IMR-90 (cell line): ENCODE data around the gene GAPVD1. TPM values are rescaled to one million over a fixed set of nuclear protein-coding genes. Genes with fewer than 3 reads are reported as not detected.

Experiments used
- ATAC-seq: fragments of 200-7000 bp; cut with Tn5 transposase; 2 replicates; pipeline ENCODE4 v1.9.1; 2020; ENCODE audit warnings: low read depth, mild to moderate bottlenecking, moderate library complexity
- BruUV-seq: library from RNA; stranded (reverse); fragments of 400-500 nt; replicated peaks from 2 replicates; lab custom pipeline; 2021; lab: Mats Ljungman, UMichigan
- CTCF ChIA-PET: fragments of 300-600 bp; formaldehyde crosslinking; extraction: SDS; loops from one replicate; lab custom pipeline; 2021; ENCODE audit warnings: antibody characterized with exemption; lab: Yijun Ruan, JAX
- POLR2A ChIA-PET: fragments of 300-600 bp; sonication (Branson Sonifier 250); formaldehyde crosslinking; loops from one replicate; lab custom pipeline; 2022; ENCODE audit warnings: antibody characterized with exemption; ENCODE audit not compliant: unreplicated experiment; lab: Charles Lee
- DNase-seq: peaks from one replicate; pipeline ENCODE4 v3.0.0; 2013
- H2AFZ ChIP-seq: replicated peaks from 2 replicates; pipeline ENCODE3; 2013; ENCODE audit warnings: low read length, mild to moderate bottlenecking; ENCODE audit not compliant: poor library complexity
- H2AK5ac ChIP-seq: 2 replicates; pipeline ENCODE4 v1.6.1; 2013; ENCODE audit warnings: low read depth, low read length, inconsistent platforms
- H2AK9ac ChIP-seq: replicated peaks from 2 replicates; pipeline ENCODE3; 2013; ENCODE audit warnings: mild to moderate bottlenecking, low read depth, low read length, moderate library complexity; ENCODE audit not compliant: poor library complexity
- H2BK120ac ChIP-seq: 2 replicates; pipeline ENCODE4 v1.6.1; 2013; ENCODE audit warnings: low read depth, low read length, inconsistent platforms
- H2BK15ac ChIP-seq: 3 replicates; pipeline ENCODE4 v1.6.1; 2013; ENCODE audit warnings: low read depth, low read length, inconsistent platforms
- H2BK20ac ChIP-seq: 2 replicates; pipeline ENCODE4 v1.6.1; 2013; ENCODE audit warnings: low read depth, mild to moderate bottlenecking, inconsistent platforms, low read length, moderate library complexity
- H2BK5ac ChIP-seq: 2 replicates; pipeline ENCODE4 v1.6.1; 2013; ENCODE audit warnings: mild to moderate bottlenecking, low read depth, low read length, inconsistent platforms; ENCODE audit not compliant: poor library complexity, severe bottlenecking
- H3K14ac ChIP-seq: replicated peaks from 2 replicates; pipeline ENCODE4 v1.6.1; 2013; ENCODE audit warnings: low read depth, low read length, inconsistent platforms
- H3K18ac ChIP-seq: 2 replicates; pipeline ENCODE4 v1.6.1; 2013; ENCODE audit warnings: low read depth, low read length, control low read depth
- H3K23ac ChIP-seq: 2 replicates; pipeline ENCODE4 v1.6.1; 2013; ENCODE audit warnings: low read depth, low read length, inconsistent platforms
- H3K27ac ChIP-seq: 2 replicates; pipeline ENCODE4 v1.5.1; 2013; ENCODE audit warnings: mild to moderate bottlenecking, control low read depth, low read length; ENCODE audit not compliant: insufficient read depth
- H3K27me3 ChIP-seq: 2 replicates; pipeline ENCODE4 v1.6.1; 2013; ENCODE audit warnings: low read length; ENCODE audit not compliant: control insufficient read depth, insufficient read depth
- H3K36me3 ChIP-seq: 2 replicates; pipeline ENCODE4 v1.6.1; 2013; ENCODE audit warnings: low read length, mixed read lengths; ENCODE audit not compliant: control insufficient read depth, insufficient read depth
- H3K4ac ChIP-seq: 2 replicates; pipeline ENCODE4 v1.6.1; 2013; ENCODE audit warnings: low read depth, low read length, inconsistent platforms
- H3K4me1 ChIP-seq: 2 replicates; pipeline ENCODE4 v1.6.1; 2013; ENCODE audit warnings: low read length, mixed read lengths; ENCODE audit not compliant: control insufficient read depth, insufficient read depth
- H3K4me2 ChIP-seq: 2 replicates; pipeline ENCODE4 v1.6.1; 2013; ENCODE audit warnings: low read depth, mild to moderate bottlenecking, control low read depth, low read length, moderate library complexity
- H3K4me3 ChIP-seq: 2 replicates; pipeline ENCODE4 v1.5.1; 2013; ENCODE audit warnings: low read depth, mild to moderate bottlenecking, control low read depth, low read length, moderate library complexity; ENCODE audit not compliant: insufficient read depth
- H3K56ac ChIP-seq: 2 replicates; pipeline ENCODE4 v1.6.1; 2013; ENCODE audit warnings: low read length, inconsistent platforms; ENCODE audit not compliant: insufficient read depth; ENCODE audit errors: extremely low read depth
- H3K79me1 ChIP-seq, 2 experiments: 2 replicates each; pipeline ENCODE4 v1.6.1; 2013; ENCODE audit warnings: low read length in 2 of 2, inconsistent platforms in 1 of 2, low read depth in 1 of 2
- H3K9ac ChIP-seq: 2 replicates; pipeline ENCODE4 v1.6.1; 2013; ENCODE audit warnings: low read depth, low read length, control low read depth
- H3K9me1 ChIP-seq: 2 replicates; pipeline ENCODE4 v1.6.1; 2013; ENCODE audit warnings: low read length, inconsistent platforms; ENCODE audit not compliant: insufficient read depth
- H3K9me3 ChIP-seq: 2 replicates; pipeline ENCODE4 v1.6.1; 2013; ENCODE audit warnings: low read length; ENCODE audit not compliant: control insufficient read depth, insufficient read depth
- H4K20me1 ChIP-seq: 2 replicates; pipeline ENCODE4 v1.6.1; 2013; ENCODE audit warnings: low read length, inconsistent platforms; ENCODE audit not compliant: insufficient read depth
- H4K5ac ChIP-seq: 2 replicates; pipeline ENCODE4 v1.6.1; 2013; ENCODE audit warnings: mild to moderate bottlenecking, low read depth, low read length, control low read depth
- H4K8ac ChIP-seq, 2 experiments: 2 replicates each; pipeline ENCODE4 v1.6.1; 2013; ENCODE audit warnings: low read depth in 2 of 2, low read length in 2 of 2, control low read depth in 1 of 2, inconsistent platforms in 1 of 2
- H4K91ac ChIP-seq: 2 replicates; pipeline ENCODE4 v1.6.1; 2013; ENCODE audit warnings: low read depth, low read length, inconsistent platforms; ENCODE audit not compliant: insufficient read depth
- BHLHE40 ChIP-seq: fragments of 150-350 bp; IDR thresholded peaks from 2 replicates; pipeline ENCODE4 v1.6.1; 2016; ENCODE audit warnings: mild to moderate bottlenecking, low read depth, low read length
- FOS ChIP-seq: fragments of 150-350 bp; IDR thresholded peaks from 2 replicates; pipeline ENCODE4 v1.6.1; 2016; ENCODE audit warnings: low read depth, low read length
- MAFK ChIP-seq: IDR thresholded peaks from 2 replicates; pipeline ENCODE4 v1.6.1; 2012; ENCODE audit warnings: low read depth, low read length, improper control_type of control experiment
- POLR2A ChIP-seq: IDR thresholded peaks from 2 replicates; pipeline ENCODE4 v1.6.1; 2012; ENCODE audit warnings: mild to moderate bottlenecking, low read depth, low read length
- RFX5 ChIP-seq: IDR thresholded peaks from 2 replicates; pipeline ENCODE4 v1.8.0; 2012; ENCODE audit warnings: low read depth, mild to moderate bottlenecking, low read length, moderate library complexity
- WGBS, 2 experiments: methylation state at CpG; one replicate each; pipeline versions ENCODE4 v1.1.5 to v1.1.7; 2013; ENCODE audit warnings: missing lambda C conversion rate in 2 of 2; ENCODE audit not compliant: insufficient read length in 1 of 2; ENCODE audit errors: extremely low coverage in 2 of 2; 5-methylcytosine and 5-hydroxymethylcytosine counted together
- dilution Hi-C: fragments of 300-500 bp; cut with HindIII; formaldehyde crosslinking; loops from one replicate; pipeline ENCODE4 v1.14.3; 2018; ENCODE audit warnings: low sequenced_read_pairs; ENCODE audit not compliant: unreplicated experiment
- in situ Hi-C: fragments of 300-500 bp; cut with MboI; formaldehyde crosslinking; loops from 3 replicates; pipeline ENCODE4 v1.14.3; 2019; ENCODE audit warnings: low sequenced_read_pairs, inconsistent platforms, mixed read lengths
- intact Hi-C: fragments of 100-400 bp; cut with micrococcal nuclease; formaldehyde crosslinking; loops from 2 replicates; pipeline ENCODE4 v1.10.0; 2022
- polyA plus RNA-seq, 3 experiments: library from polyadenylated mRNA; depleted of rRNA; stranded (reverse); fragments of >200 nt; gene quantifications; 2 replicates each; pipeline ENCODE4 v1.2.3, GENCODE V29; 2012; ENCODE audit warnings: low replicate concordance in 1 of 3
- total RNA-seq: library from RNA; depleted of rRNA; stranded (reverse); fragments of >200 nt; gene quantifications from 2 replicates; pipeline ENCODE4 v1.2.3, GENCODE V29; 2012

Gene GAPVD1
- total and polyA plus RNA-seq, 2 of the 4 experiments (the other 2 are of a cell fraction): 13.8 to 50.9 TPM

DNA sequence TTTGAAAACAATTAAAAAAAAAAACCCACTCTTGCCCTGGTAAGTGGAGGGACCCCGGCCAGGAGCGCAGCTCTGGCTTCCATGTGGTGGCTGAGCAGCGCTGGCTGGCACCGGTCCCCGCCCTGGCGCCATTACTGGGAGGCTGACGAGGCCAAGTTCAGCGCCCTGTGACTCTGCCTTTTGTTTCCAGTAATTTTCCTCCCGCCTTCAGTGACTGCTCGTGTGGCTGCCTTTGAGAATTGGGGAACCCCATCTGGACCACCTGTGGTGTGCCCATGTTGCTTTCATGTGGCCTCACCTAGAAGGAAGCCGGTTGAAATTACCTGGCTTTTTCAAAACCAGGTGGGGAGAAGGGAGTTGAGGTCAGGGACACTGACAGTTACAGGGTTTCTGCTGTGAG lies 136.1 kb downstream of the GAPVD1 start:
- H3K4me1 ChIP-seq: no peaks in the 10 kb centered on the region
- WGBS, 2 experiments: 80% methylated on average over 8 of the region's 11 CpGs; no CpG with 5 or more reads in 1 of the 2 experiments
- intact Hi-C loops: no loop called here
- no peak overlapping the region for H3K56ac ChIP-seq
- H2BK15ac ChIP-seq: no peak overlapping the region
- H2AK5ac ChIP-seq: no peak overlapping the region
- no peak overlapping the region for H3K9ac ChIP-seq
- dilution Hi-C loops: no loop called here
- no TSS peak for BruUV-seq
- H4K5ac ChIP-seq: no peak overlapping the region
- ChIA-PET CTCF (no interaction called here), POLR2A (no interaction called here)
- TF ChIP-seq BHLHE40 (no peak), FOS (no peak), POLR2A (no peak), RFX5 (no peak), MAFK (no peak)
- no peaks in the 10 kb centered on the region for H3K79me1 ChIP-seq
- ATAC-seq: no peak
- H3K27me3 ChIP-seq: no peaks in the 10 kb centered on the region
- H3K4me3 ChIP-seq: no peak overlapping the region
- no peaks in the 10 kb centered on the region for H3K9me1 ChIP-seq
- no peak overlapping the region for H4K8ac ChIP-seq
- H2AFZ ChIP-seq: no peak overlapping the region
- H2BK20ac ChIP-seq: no peak overlapping the region
- no peak overlapping the region for H3K4me2 ChIP-seq
- H2AK9ac ChIP-seq: no peak overlapping the region
- H2BK120ac ChIP-seq: no peak overlapping the region
- no peak overlapping the region for H2BK5ac ChIP-seq
- no peak overlapping the region for H3K18ac ChIP-seq
- no peaks in the 10 kb centered on the region for H3K36me3 ChIP-seq
- no peak overlapping the region for H3K27ac ChIP-seq
- H4K91ac ChIP-seq: no peak overlapping the region
- H3K14ac ChIP-seq: no peak overlapping the region
- H3K4ac ChIP-seq: no peak overlapping the region
- in situ Hi-C loops: no loop called here
- no peak overlapping the region for H3K23ac ChIP-seq
- H4K20me1 ChIP-seq: no peaks in the 10 kb centered on the region
- no peak for DNase-seq
- 0 out of 2 replicates have a peak, but pooled peaks cover 2% of the 10 kb centered on the region for H3K9me3 ChIP-seq
